Coronary artery (tissue), 2 donors: Measurements from ENCODE around the gene CDK14.
A peak's percentile ranks its signal among the peaks of the same experiment; 100 is the strongest.

Experiments
- DNase-seq: peaks from one replicate; pipeline ENCODE4 v3.0.0-alpha.2; 2017; ENCODE audit warnings: low spot score
- H3K27ac ChIP-seq, 2 donors: fragments of 200-600 bp; sonication (generic); one replicate each; pipeline ENCODE4 v1.5.1; 2016 to 2019
- H3K4me3 ChIP-seq: fragments of 200-600 bp; sonication (generic); 2 replicates; pipeline ENCODE4 v1.5.1; 2016; ENCODE audit warnings: mild to moderate bottlenecking, moderate library complexity
- CTCF ChIP-seq: fragments of 200-600 bp; sonication (generic); IDR thresholded peaks from one replicate; pipeline ENCODE4 v1.5.1; 2019; ENCODE audit warnings: antibody characterized with exemption

The CDK14 gene

GRCh38 chr7:91128683-91129348 is 532.7 kb downstream of the CDK14 start:
- no peak for TF ChIP-seq CTCF
- Histone ChIP-seq H3K27ac (no peak overlapping the region), H3K4me3 (peak overlapping the region; percentile 27)
- DNase-seq = no peak

- H3K27ac ChIP-seq = no peak overlapping the region
- no peak for TF ChIP-seq CTCF
- no peak for DNase-seq
- H3K4me3 ChIP-seq = no peak overlapping the region
These were observed 539.2 kb downstream of the CDK14 start for GRCh38 chr7:91135300-91135699.

- DNase-seq = no peak
- Histone ChIP-seq H3K4me3 (no peak overlapping the region), H3K27ac (no peak overlapping the region)
- TF ChIP-seq CTCF = no peak
These were observed 539.7 kb downstream of the CDK14 start for GRCh38 chr7:91135703-91136430.

- no peak for DNase-seq
- Histone ChIP-seq H3K27ac (no peak overlapping the region), H3K4me3 (no peak overlapping the region)
- no peak for TF ChIP-seq CTCF
These were observed 541.1 kb downstream of the CDK14 start for GRCh38 chr7:91137153-91137787.

GRCh38 chr7:91137788-91138368 is 541.8 kb downstream of the CDK14 start:
- no peak for DNase-seq
- Histone ChIP-seq H3K4me3 (no peak overlapping the region), H3K27ac (no peak overlapping the region)
- TF ChIP-seq CTCF = no peak

- Histone ChIP-seq H3K4me3 (no peak overlapping the region), H3K27ac (no peak overlapping the region)
- no peak for TF ChIP-seq CTCF
- no peak for DNase-seq
These were observed 544.2 kb downstream of the CDK14 start for GRCh38 chr7:91140286-91140685.
